K562 (cell line): ENCODE measurements around the gene TCAP. TPM values are rescaled to one million over a fixed set of nuclear protein-coding genes. Genes with fewer than 3 reads are reported as not detected.
A peak's percentile ranks its signal among the peaks of the same experiment; 100 is the strongest.

Experiments
- ATAC-seq: fragments of 200-7000 bp; cut with Tn5 transposase; 3 replicates; pipeline ENCODE4 v1.9.1; 2020; ENCODE audit warnings: moderate library complexity
- BruUV-seq: library from RNA; stranded (reverse); fragments of 400-500 nt; replicated peaks from 2 replicates; lab custom pipeline; 2021; lab: Mats Ljungman, UMichigan
- CTCF ChIA-PET: fragments of 300-600 bp; formaldehyde crosslinking; extraction: SDS; loops from one replicate; lab custom pipeline; 2021; ENCODE audit warnings: low intra/inter-chr PET ratio; lab: Yijun Ruan, JAX
- POLR2A ChIA-PET: fragments of 300-600, 350-650 bp; sonication (Branson Sonifier 250); formaldehyde crosslinking; extraction: SDS; loops from one replicate; lab custom pipeline; 2021; ENCODE audit warnings: antibody characterized with exemption, inconsistent platforms; lab: Yijun Ruan, JAX
- DNase-seq, 4 experiments: peaks; one replicate each; pipeline versions ENCODE4 v3.0.0 to v3.0.0-alpha.2; 2011 to 2018; ENCODE audit warnings: low spot score in 3 of 4, mixed read lengths in 3 of 4; ENCODE audit errors: extremely low read depth in 1 of 4
- FAIRE-seq: peaks from 2 replicates; lab custom pipeline; 2011; peaks lifted over from hg19 to GRCh38; lab: Jason Lieb, UNC
- H2AFZ ChIP-seq: 2 replicates; pipeline ENCODE4 v1.6.0; 2011; ENCODE audit warnings: low read depth, low read length, control low read depth, inconsistent platforms
- H3K27ac ChIP-seq: fragments of 200-600 bp; 3 replicates; pipeline ENCODE4 v1.8.0; 2011; ENCODE audit warnings: low read depth, mild to moderate bottlenecking, control low read depth, inconsistent platforms, low read length, moderate library complexity, mixed read lengths; ENCODE audit errors: extremely low read depth
- H3K27me3 ChIP-seq, 2 experiments: fragments of 300-600 bp in 1 of 2; 2 replicates in 1 of 2; 3 replicates in 1 of 2; pipeline versions ENCODE4 v1.6.0 to v1.8.0; 2011; ENCODE audit warnings: inconsistent platforms in 2 of 2, low read length in 2 of 2, mild to moderate bottlenecking in 1 of 2, mixed read lengths in 1 of 2, moderate library complexity in 1 of 2; ENCODE audit not compliant: control insufficient read depth in 2 of 2, insufficient read depth in 2 of 2
- H3K36me3 ChIP-seq: fragments of 300-600 bp; 3 replicates; pipeline ENCODE4 v1.8.0; 2011; ENCODE audit warnings: mild to moderate bottlenecking, low read length, inconsistent platforms; ENCODE audit not compliant: control insufficient read depth, insufficient read depth
- H3K4me1 ChIP-seq, 2 experiments: fragments of 200-600 bp in 1 of 2; replicated peaks in 1 of 2; 2 replicates in 1 of 2; 3 replicates in 1 of 2; pipeline versions ENCODE4 v1.5.1 to v1.8.0; 2011; ENCODE audit warnings: inconsistent platforms in 2 of 2, low read length in 2 of 2, mild to moderate bottlenecking in 1 of 2, mixed read lengths in 1 of 2, moderate library complexity in 1 of 2; ENCODE audit not compliant: control insufficient read depth in 2 of 2, insufficient read depth in 2 of 2
- H3K4me2 ChIP-seq: 2 replicates; pipeline ENCODE4 v1.6.1; 2011; ENCODE audit warnings: low read length, control low read depth, inconsistent platforms, mixed read lengths; ENCODE audit not compliant: insufficient read depth
- H3K4me3 ChIP-seq: fragments of 200-600 bp; sonication (generic), shearing (Covaris generic); 2 replicates; pipeline ENCODE4 v1.5.1; 2016; ENCODE audit warnings: control low read depth, inconsistent platforms
- H3K79me2 ChIP-seq: fragments of 200-600 bp; 3 replicates; pipeline ENCODE4 v1.8.0; 2011; ENCODE audit warnings: low read length, inconsistent platforms; ENCODE audit not compliant: control insufficient read depth, insufficient read depth
- H3K9ac ChIP-seq, 2 experiments: 2 replicates each; pipeline versions ENCODE4 v1.6.0 to v1.6.1; 2011; ENCODE audit warnings: low read depth in 2 of 2, low read length in 2 of 2, control low read depth in 1 of 2, inconsistent platforms in 1 of 2, mild to moderate bottlenecking in 1 of 2, mixed read lengths in 1 of 2; ENCODE audit not compliant: insufficient read depth in 1 of 2
- H3K9me1 ChIP-seq: one replicate; pipeline ENCODE4 v1.6.0; 2011; ENCODE audit warnings: inconsistent platforms, mild to moderate bottlenecking, low read length, moderate library complexity; ENCODE audit not compliant: control insufficient read depth, insufficient read depth
- H3K9me3 ChIP-seq: replicated peaks from 2 replicates; pipeline ENCODE4 v1.5.1; 2011; ENCODE audit warnings: low read depth, low read length, inconsistent platforms; ENCODE audit not compliant: control insufficient read depth, insufficient read depth
- H4K20me1 ChIP-seq: replicated peaks from 2 replicates; pipeline ENCODE4 v1.6.1; 2011; ENCODE audit warnings: low read length, inconsistent platforms, mixed read lengths; ENCODE audit not compliant: control insufficient read depth, insufficient read depth
- CEBPZ ChIP-seq: fragments of 150-350 bp; IDR thresholded peaks from 2 replicates; pipeline ENCODE4 v1.6.1; 2014; ENCODE audit warnings: low read depth, mild to moderate bottlenecking, low read length, borderline replicate concordance
- HNRNPK ChIP-seq: fragments of 200-400 bp; formaldehyde crosslinking; IDR thresholded peaks from one replicate; pipeline ENCODE4 v1.6.1; 2018; ENCODE audit warnings: mild to moderate bottlenecking, low read depth, low read length; ENCODE audit not compliant: poor library complexity, severe bottlenecking
- TFE3 ChIP-seq: fragments of 450-650 bp; formaldehyde crosslinking; IDR thresholded peaks from 2 replicates; pipeline ENCODE4 v1.4.0; 2020; ENCODE audit warnings: mild to moderate bottlenecking, mixed read lengths
- WGBS: fragments of 100-300 bp; shearing (Covaris generic); methylation state at CpG from one replicate; pipeline ENCODE4 v1.1.6; 2016; ENCODE audit warnings: low coverage, mixed read lengths; ENCODE audit not compliant: insufficient coverage; ENCODE audit errors: missing lambda C conversion rate; 5-methylcytosine and 5-hydroxymethylcytosine counted together
- in situ Hi-C: fragments of 300-500 bp; cut with MboI; formaldehyde crosslinking; loops from 4 replicates; pipeline ENCODE4 v1.15.0; 2018; ENCODE audit warnings: inconsistent platforms, mixed read lengths
- intact Hi-C: fragments of 100-400 bp; cut with micrococcal nuclease; formaldehyde crosslinking; loops from 2 replicates; pipeline ENCODE4 v1.14.2; 2022
- polyA plus RNA-seq, 8 experiments: library from polyadenylated mRNA; depleted of rRNA in 4 of 8; stranded (reverse) in 5 of 8; unstranded in 3 of 8; fragments of >200 nt; fragmentation: Nextera tagmentation in 2 of 8; fragmentation: Illumina TruSeq in 1 of 8; extraction: Ambion mirVana in 2 of 8; extraction: Trizol in 1 of 8; gene quantifications; 2 replicates each; pipeline versions ENCODE4 v1.2.1 to v1.2.3, GENCODE V29; 2011 to 2014; ENCODE audit warnings: inconsistent platforms in 1 of 8, missing spikeins in 1 of 8
- total RNA-seq, 7 experiments: library from RNA; depleted of rRNA in 6 of 7; stranded (reverse); fragments of >200 nt in 6 of 7; fragmentation: Illumina TruSeq in 2 of 7; extraction: Trizol in 2 of 7; gene quantifications; 2 replicates each; pipeline versions ENCODE4 v1.2.1 to v1.2.3, GENCODE V29; 2011 to 2021; ENCODE audit warnings: low replicate concordance in 1 of 7

The TCAP gene
- total and polyA plus RNA-seq, 9 of the 15 experiments (the other 6 are each of a cell fraction or from before 2014, with no cell fraction given) = 0.33 to 1.4 (median 0.82) TPM; not detected in 2

- DNase-seq = no peak
- intact Hi-C loops (no loop called here), in situ Hi-C loops (no loop called here)
- no peaks in the 10 kb centered on the region; a peak in 1 of 5 replicates for H3K27me3 ChIP-seq
- H3K27ac ChIP-seq = no peak overlapping the region
- TF ChIP-seq CEBPZ (no peak), TFE3 (CRISPR knock-in tag) (no peak), HNRNPK (no peak)
- H3K4me2 ChIP-seq = no peak overlapping the region
- H3K9me3 ChIP-seq = no peaks in the 10 kb centered on the region
- H3K9ac ChIP-seq = peak overlapping the region in 1 of 2 experiments; percentile 7; a peak in 1 of 4 replicates
- no TSS peak for BruUV-seq
- peaks cover 0 to 16% of the 10 kb centered on the region in 2 experiments; a peak in 2 of 5 replicates for H3K4me1 ChIP-seq
- CTCF ChIA-PET = no interaction called here
- POLR2A ChIA-PET = no interaction called here
- no peaks in the 10 kb centered on the region for H4K20me1 ChIP-seq
- H3K9me1 ChIP-seq = no peaks in the 10 kb centered on the region
- ATAC-seq = no peak
- WGBS = 43% methylated on average over 6 of the region's 6 CpGs
- FAIRE-seq = no peak
- no peak overlapping the region for H3K4me3 ChIP-seq
- no peaks in the 10 kb centered on the region; the same call in 2 of the 3 replicates for H3K36me3 ChIP-seq
- H2AFZ ChIP-seq = no peak overlapping the region
- H3K79me2 ChIP-seq = no peaks in the 10 kb centered on the region
Measured at GRCh38 chr17:39696731-39697130, 31.6 kb downstream of the TCAP start.
